Measurements from ENCODE around the gene FOXD3. TPM values are rescaled to one million over a fixed set of nuclear protein-coding genes. Genes with fewer than 3 reads are reported as not detected.

Gene FOXD3
- total and polyA plus RNA-seq, 4 donors = under 0.01 to 0.05 TPM; not detected in 2

GRCh38 chr1:63305043-63305442 is 17.3 kb upstream of the FOXD3 start:
- Histone ChIP-seq H3K9me3 (ENCODE audit: control insufficient read depth in 4 of 4, low read length in 3 of 4) (peaks cover 4 to 11% (median 6%) of the 10 kb centered on the region in 4 donors), H3K4me1 (ENCODE audit: control insufficient read depth in 4 of 4, insufficient read depth in 4 of 4, low read length in 3 of 4) (peaks cover 0 to 1% (median 0%) of the 10 kb centered on the region in 4 donors), H3K4me3 (ENCODE audit: low read depth in 1 of 3, low read length in 3 of 3) (no peak overlapping the region), H3K36me3 (ENCODE audit: control insufficient read depth in 4 of 4, insufficient read depth in 3 of 4, low read depth in 1 of 4, low read length in 3 of 4) (no peaks in the 10 kb centered on the region), H3K27ac (ENCODE audit: low read depth in 1 of 2, low read length in 2 of 2) (no peak overlapping the region), H3K9ac (ENCODE audit: low read depth in 1 of 2, low read length in 2 of 2) (no peak overlapping the region), H3K27me3 (ENCODE audit: control insufficient read depth in 4 of 4, insufficient read depth in 4 of 4, low read length in 3 of 4) (peaks cover 0 to 10% (median 5%) of the 10 kb centered on the region in 4 donors)
- DNase-seq (ENCODE audit: low spot score) = no peak
- no peak for TF ChIP-seq REST (IDR thresholded peaks at IDR 0.05)
- TF ChIP-seq CTCF (IDR thresholded peaks at IDR 0.05; ENCODE audit: low read depth, low read length, missing input control) = no peak
- no peak for TF ChIP-seq GABPA (IDR thresholded peaks at IDR 0.05 in 1 of 2, conservative IDR thresholded peaks at IDR 0.05 in 1 of 2)
- no peak for TF ChIP-seq HNF4A (conservative IDR thresholded peaks at IDR 0.05)
- TF ChIP-seq RXRA (IDR thresholded peaks at IDR 0.05) = no peak
- no peak for TF ChIP-seq TAF1 (conservative IDR thresholded peaks at IDR 0.05)
- TF ChIP-seq JUND (IDR thresholded peaks at IDR 0.05) = no peak
- TF ChIP-seq FOXA1 (IDR thresholded peaks at IDR 0.05) = no peak

GRCh38 chr1:63307196-63307794 is 15.1 kb upstream of the FOXD3 start:
- TF ChIP-seq RXRA (IDR thresholded peaks at IDR 0.05) = no peak
- no peak for TF ChIP-seq FOXA1 (IDR thresholded peaks at IDR 0.05)
- TF ChIP-seq RAD21 (IDR thresholded peaks at IDR 0.05) = no peak
- TF ChIP-seq MAX (IDR thresholded peaks at IDR 0.05) = no peak
- no peak for TF ChIP-seq REST (IDR thresholded peaks at IDR 0.05)
- TF ChIP-seq SP1 (IDR thresholded peaks at IDR 0.05) = no peak
- no peak for TF ChIP-seq CTCF (IDR thresholded peaks at IDR 0.05; ENCODE audit: low read depth, low read length, missing input control)
- TF ChIP-seq HNF4G (IDR thresholded peaks at IDR 0.05) = no peak
- no peak for TF ChIP-seq NR2F2 (IDR thresholded peaks at IDR 0.05)
- TF ChIP-seq EGR1 (IDR thresholded peaks at IDR 0.05; ENCODE audit: low read depth in 2 of 2) = no peak
- TF ChIP-seq FOXA2 (IDR thresholded peaks at IDR 0.05) = no peak
- no peak for TF ChIP-seq GABPA (IDR thresholded peaks at IDR 0.05 in 1 of 2, conservative IDR thresholded peaks at IDR 0.05 in 1 of 2)
- TF ChIP-seq ZBTB33 (IDR thresholded peaks at IDR 0.05) = no peak
- TF ChIP-seq JUND (IDR thresholded peaks at IDR 0.05) = no peak
- no peak overlapping the region for H3K27ac ChIP-seq (ENCODE audit: low read depth in 1 of 2, low read length in 2 of 2)
- H3K27me3 ChIP-seq (ENCODE audit: control insufficient read depth in 4 of 4, insufficient read depth in 4 of 4, low read length in 3 of 4) = peaks cover 0 to 10% (median 5%) of the 10 kb centered on the region in 4 donors
- H3K4me3 ChIP-seq (ENCODE audit: low read depth in 1 of 3, low read length in 3 of 3) = no peak overlapping the region
- WGBS = 74% methylated on average over 1 of the region's 1 CpG
- H3K9me3 ChIP-seq (ENCODE audit: control insufficient read depth in 4 of 4, low read length in 3 of 4) = peaks cover 4 to 11% (median 6%) of the 10 kb centered on the region in 4 donors
- no peak for DNase-seq (ENCODE audit: low spot score)
- H3K4me1 ChIP-seq (ENCODE audit: control insufficient read depth in 4 of 4, insufficient read depth in 4 of 4, low read length in 3 of 4) = peaks cover 0 to 1% (median 0%) of the 10 kb centered on the region in 4 donors
- no peak overlapping the region for H3K9ac ChIP-seq (ENCODE audit: low read depth in 1 of 2, low read length in 2 of 2)
- H3K36me3 ChIP-seq (ENCODE audit: control insufficient read depth in 4 of 4, insufficient read depth in 3 of 4, low read depth in 1 of 4, low read length in 3 of 4) = no peaks in the 10 kb centered on the region
